Cerebellar nuclear complex (tissue), 1 donor: ENCODE results near the gene ROPN1B.

Experiments
- DNase-seq, 2 experiments: peaks; one replicate each; lab custom pipeline; 2025; lab: John Stamatoyannopoulos, UW

ROPN1B gene

DNA sequence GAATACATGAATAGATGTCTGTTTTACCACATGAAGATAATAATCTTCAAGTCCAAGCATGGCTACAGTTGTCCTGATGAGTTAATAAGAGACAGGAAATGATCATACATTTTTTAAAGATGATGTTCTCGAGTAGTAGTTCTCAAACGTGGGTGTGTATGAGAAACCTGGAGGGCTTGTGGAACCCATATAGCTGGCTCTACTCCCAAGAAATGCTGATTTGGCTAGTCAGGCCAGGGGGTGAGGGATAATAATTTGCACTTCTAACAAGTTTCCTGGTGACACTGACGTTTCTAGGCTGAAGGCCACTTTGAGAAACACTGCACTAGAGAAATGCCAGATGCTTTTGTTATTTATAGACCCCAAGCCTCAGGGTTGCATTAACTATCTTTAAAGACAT is 37.0 kb downstream of the ROPN1B start:
- no peak for DNase-seq

- no peak for DNase-seq
These were observed 39.2 kb downstream of the ROPN1B start for GRCh38 chr3:126008219-126008618.

- DNase-seq: no peak
These were observed 40.2 kb downstream of the ROPN1B start for GRCh38 chr3:126009181-126009580.

DNA sequence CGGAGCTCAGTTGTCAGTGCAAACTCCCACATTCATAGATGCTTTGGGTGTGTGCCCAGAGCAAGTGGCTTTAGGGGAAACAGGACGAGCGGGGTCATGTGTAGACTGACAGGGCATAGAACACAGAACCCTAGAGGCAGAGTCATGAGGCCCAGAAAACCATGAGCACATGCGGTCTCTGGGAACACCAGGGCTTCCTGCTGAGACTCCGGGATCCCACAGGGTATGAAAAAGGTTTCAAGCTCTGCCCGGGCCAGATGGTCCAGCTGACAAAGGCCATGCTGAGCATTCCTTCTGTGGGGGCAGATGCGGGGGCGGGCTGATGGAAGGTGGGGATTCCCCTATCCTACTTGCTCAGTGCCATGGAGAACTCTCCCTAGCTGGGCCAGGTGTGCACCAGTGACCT is 44.8 kb downstream of the ROPN1B start:
- no peak for DNase-seq

DNA sequence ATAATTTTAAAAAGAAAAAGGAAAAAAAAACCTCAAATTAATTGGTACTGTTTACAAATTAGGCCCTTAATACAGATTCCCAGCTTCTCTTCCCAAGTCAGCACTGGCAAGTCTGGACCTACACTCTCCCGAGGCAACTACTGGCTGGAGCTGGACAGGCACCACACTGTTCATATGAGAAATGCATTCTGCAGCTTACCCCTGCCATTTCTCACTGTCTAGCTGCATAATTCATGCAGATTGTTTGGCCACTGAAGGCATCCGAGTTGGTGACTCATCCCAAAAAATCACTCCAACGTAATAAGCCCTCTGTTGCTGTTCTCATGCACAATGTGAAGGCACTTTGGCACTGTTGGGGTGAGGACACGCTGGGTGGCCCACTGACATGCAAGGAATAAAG is 45.3 kb downstream of the ROPN1B start:
- DNase-seq: no peak

DNA sequence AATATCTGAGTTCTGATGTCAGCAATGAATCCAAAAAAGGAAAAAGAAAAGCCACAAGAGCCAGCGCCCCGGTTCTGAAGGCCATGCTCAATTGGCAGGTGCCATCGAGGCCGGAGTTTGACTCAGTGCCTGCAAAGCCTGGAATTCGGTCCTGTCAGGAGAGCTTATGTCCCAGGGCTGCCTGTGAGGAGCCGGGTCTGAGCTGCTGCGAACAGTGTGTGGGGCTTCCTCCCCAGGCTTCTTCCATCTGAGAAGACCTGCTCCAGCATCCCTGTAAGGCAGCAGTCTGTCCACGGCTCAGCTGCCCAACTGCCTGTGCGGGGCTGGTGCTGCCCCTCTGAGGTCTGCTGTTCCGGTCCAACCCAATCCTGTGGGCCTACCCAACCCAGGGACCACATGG is 46.1 kb downstream of the ROPN1B start:
- DNase-seq: no peak

- DNase-seq: no peak
These were observed 47.6 kb downstream of the ROPN1B start for GRCh38 chr3:126016616-126017015.

GRCh38 chr3:126017362-126017761 is 48.4 kb downstream of the ROPN1B start:
- DNase-seq: no peak

- DNase-seq: no peak
These were observed 49.6 kb downstream of the ROPN1B start for GRCh38 chr3:126018545-126018944.

- DNase-seq: no peak
These were observed 50.0 kb downstream of the ROPN1B start for GRCh38 chr3:126018995-126019394.

- no peak for DNase-seq
These were observed 50.7 kb downstream of the ROPN1B start for GRCh38 chr3:126019683-126020082.

DNA sequence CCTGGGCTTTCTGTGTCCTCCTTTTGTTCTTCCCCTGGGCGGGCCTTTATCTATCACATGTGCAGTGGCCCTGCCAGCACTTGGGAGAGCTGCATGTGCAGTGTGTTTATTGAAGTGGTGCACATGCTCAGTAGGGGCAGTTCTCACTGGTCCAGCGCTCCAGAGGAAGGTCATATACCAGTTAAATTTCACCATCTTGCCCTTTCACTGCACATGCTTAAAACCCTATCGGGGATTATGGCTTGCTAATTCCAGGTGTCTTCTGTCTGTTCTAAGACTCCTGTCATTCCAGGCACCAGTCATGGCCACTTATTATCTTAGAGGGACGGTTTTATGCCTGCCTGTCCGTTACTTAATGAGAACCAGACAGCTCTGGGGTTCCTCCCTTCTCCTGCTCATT is 52.2 kb downstream of the ROPN1B start:
- no peak for DNase-seq

- DNase-seq: no peak
These were observed 52.7 kb downstream of the ROPN1B start for GRCh38 chr3:126021702-126022101.

GRCh38 chr3:126022741-126023359 is 53.9 kb downstream of the ROPN1B start:
- DNase-seq: no peak

DNA sequence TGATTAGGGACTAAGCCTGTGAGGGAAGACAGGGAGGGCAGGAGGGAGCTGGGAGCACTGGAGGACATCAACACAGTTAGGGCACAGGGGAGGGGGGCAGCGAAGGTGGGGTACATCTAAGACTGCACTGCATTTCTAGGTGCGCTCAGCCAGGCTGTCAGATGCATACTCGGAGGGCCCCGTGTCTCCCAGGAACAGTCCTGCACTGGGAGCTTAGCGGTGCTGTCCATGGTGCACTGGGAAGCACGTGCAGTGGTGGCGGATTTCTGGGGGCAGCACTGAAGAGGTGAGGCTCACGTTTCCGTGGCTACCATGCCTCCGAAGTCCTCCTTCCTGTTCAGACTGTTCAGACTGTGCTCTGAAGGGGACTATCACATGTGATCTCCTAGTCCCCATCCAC is 54.4 kb downstream of the ROPN1B start:
- no peak for DNase-seq

DNA sequence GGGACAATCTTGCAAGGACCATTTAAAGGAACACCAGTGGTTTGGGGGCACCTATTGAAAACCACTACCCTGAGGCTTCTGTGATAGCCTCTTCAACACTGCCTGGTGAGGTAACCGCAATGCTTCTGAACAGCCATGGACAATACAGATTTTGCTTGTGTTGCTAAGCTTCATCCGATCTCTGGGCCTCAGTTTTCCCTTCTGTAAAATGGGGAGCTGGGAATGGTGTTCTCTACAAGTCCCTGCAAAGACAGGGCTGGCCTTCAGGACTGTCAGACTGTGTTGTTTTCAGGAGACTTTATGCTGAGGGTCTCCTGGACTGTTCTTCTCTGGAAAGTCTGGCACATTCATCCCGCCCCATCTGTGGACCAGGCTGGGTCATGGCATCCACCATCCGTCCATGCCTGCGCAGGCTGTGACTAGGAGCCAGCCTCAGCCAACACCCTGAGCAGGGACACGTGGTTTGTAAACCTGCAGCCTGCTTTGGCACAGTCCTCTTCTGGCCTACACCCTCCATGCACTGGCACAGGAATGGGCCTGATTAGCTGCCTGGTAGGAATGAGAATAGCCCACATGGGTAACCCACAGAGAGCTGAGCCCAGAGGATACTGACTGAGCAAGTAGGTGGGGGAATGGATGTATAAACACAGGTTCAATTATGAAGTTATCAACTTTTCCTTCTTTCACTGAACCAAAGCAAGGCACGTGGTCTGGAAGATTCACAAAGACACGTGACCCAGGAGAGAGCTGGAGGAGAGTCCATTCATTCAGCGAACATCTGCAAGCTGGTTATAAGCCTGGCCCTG is 55.3 kb downstream of the ROPN1B start:
- peak in 1 of 2 experiments; percentile 6 for DNase-seq

- no peak for DNase-seq
These were observed 56.2 kb downstream of the ROPN1B start for GRCh38 chr3:126025116-126025729.

DNA sequence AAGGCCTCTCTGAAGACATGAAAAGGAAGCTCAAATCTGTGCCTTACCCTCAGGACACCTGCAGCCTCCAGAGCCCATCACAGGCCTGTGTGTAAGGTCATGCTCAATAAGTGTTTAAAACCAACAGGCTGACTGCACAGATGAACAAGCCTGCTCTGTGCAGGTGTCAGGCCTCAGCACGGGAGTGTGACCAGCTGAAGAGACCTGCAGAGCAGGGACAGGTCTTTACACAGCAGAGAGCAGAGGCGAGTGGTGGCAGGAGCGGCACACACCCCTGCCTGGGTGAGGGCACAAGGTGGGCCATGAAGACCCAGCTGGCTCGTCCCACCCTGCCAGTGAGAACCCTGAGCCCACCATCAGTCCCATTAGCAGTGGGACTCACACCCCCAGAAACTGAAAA is 56.9 kb downstream of the ROPN1B start:
- no peak for DNase-seq

DNA sequence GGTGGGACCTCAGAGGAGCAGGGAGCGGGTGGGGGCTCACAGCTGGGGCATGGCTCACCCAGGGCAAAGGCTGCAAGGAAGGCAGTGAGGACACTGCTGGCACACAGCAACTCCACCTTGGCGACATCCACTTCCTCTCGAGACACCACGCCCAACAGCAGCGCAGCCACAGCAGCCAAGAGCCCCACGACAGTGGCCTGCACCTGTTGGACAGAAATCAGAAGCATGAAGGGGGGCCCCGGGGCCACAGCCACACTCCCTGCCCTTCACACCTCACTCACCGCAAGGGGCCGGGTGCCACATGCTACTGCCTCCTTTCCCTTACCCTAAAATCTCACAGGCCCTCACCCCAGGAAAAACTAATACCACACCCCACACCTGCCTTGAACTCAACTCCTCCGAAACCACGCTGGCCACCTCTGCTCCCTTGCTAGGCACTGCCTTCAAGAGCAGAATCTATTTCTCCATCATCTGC is 57.3 kb downstream of the ROPN1B start:
- no peak for DNase-seq

GRCh38 chr3:126026761-126027160 is 57.8 kb downstream of the ROPN1B start:
- no peak for DNase-seq

- no peak for DNase-seq
These were observed 59.1 kb downstream of the ROPN1B start for GRCh38 chr3:126028096-126028495.

DNA sequence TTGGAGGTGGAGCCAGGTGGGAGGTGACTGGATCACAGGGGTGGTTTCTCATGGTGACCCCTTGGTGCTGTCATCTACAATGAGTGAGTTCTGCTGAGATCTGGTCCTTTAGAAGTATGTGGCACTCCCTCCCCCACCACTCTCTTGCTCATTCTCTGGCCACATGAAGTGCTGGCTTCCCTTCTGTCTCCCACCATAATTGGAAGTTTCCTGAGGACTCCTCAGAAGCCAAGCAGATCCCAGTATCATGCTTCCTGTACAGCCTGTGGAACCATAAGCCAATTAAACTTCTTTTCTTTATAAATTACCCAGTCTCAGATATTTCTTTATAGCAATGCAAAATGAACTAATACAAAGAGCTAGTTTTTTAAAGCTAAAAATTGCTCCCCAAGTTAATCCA is 60.3 kb downstream of the ROPN1B start:
- no peak for DNase-seq

DNA sequence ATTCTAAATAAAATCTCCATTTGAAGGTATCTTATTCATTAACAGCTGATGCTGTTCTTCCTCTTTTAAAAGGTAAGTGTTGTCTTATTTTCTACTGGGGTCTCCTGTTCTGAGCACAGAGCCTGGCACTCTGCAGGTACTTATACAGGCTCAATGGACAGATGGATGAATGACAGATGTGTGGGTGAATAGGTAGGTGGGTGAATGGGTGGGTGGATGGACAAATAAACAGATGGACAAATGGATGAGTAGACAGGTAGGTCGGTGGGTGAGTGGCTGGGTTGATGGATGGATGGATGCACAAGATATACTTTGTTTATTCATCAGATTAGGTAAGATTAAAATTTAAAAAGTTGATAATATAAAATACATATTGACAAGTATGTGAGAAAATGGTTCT is 61.5 kb downstream of the ROPN1B start:
- no peak for DNase-seq
